IPS-20b (cell line): ENCODE results near the gene KIR2DL4.
"Not testable (repeated sequence)": the region's sequence is repeated elsewhere in the genome, so short reads cannot be mapped to it uniquely, and the experiment has no call there.

Source experiments
- H3K27ac ChIP-seq: one replicate; pipeline ENCODE4 v1.5.1; 2013; ENCODE audit warnings: low read length
- H3K27me3 ChIP-seq: 2 replicates; pipeline ENCODE4 v1.6.1; 2013; ENCODE audit warnings: mild to moderate bottlenecking, low read length, inconsistent platforms; ENCODE audit not compliant: insufficient read depth
- H3K36me3 ChIP-seq: 2 replicates; pipeline ENCODE4 v1.6.1; 2013; ENCODE audit warnings: low read depth, mild to moderate bottlenecking, inconsistent platforms, low read length, moderate library complexity; ENCODE audit not compliant: insufficient read depth
- H3K4me1 ChIP-seq: 2 replicates; pipeline ENCODE4 v1.6.1; 2013; ENCODE audit warnings: mild to moderate bottlenecking, control low read depth, inconsistent platforms, low read length, moderate library complexity; ENCODE audit not compliant: insufficient read depth
- H3K4me3 ChIP-seq: 2 replicates; pipeline ENCODE4 v1.5.1; 2013; ENCODE audit warnings: mild to moderate bottlenecking, low read length, inconsistent platforms
- H3K9ac ChIP-seq: 2 replicates; pipeline ENCODE4 v1.6.1; 2013; ENCODE audit warnings: low read depth, mild to moderate bottlenecking, inconsistent platforms, low read length, moderate library complexity
- H3K9me3 ChIP-seq: 2 replicates; pipeline ENCODE4 v1.6.1; 2013; ENCODE audit warnings: mild to moderate bottlenecking, low read depth, low read length, inconsistent platforms; ENCODE audit not compliant: insufficient read depth

The KIR2DL4 gene

DNA sequence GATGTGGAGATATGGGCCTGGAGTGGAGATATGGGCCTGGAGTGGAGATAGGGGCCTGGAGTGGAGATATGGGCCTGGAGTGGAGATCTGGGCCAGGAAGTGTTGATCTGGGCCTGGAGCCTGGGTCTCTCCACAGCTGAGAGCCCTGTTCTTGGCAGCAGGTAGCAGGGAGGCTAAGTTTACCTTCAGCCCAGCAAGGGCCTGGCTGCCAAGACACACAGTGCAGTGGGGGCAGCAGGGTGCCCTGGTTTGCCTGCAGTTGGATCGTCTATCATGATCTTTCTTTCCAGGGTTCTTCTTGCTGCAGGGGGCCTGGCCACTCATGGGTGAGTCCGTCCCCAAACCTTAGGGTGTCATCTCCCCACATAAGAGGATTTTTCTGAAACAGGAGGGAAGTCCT is 47.5 kb downstream of the KIR2DL4 start:
- H3K4me3 ChIP-seq: no peak overlapping the region
- H3K27me3 ChIP-seq: no peaks in the 10 kb centered on the region
- peaks cover 81% of the 10 kb centered on the region for H3K9me3 ChIP-seq
- H3K36me3 ChIP-seq: no peaks in the 10 kb centered on the region
- no peaks in the 10 kb centered on the region for H3K4me1 ChIP-seq
- no peak overlapping the region for H3K27ac ChIP-seq
- no peak overlapping the region for H3K9ac ChIP-seq

DNA sequence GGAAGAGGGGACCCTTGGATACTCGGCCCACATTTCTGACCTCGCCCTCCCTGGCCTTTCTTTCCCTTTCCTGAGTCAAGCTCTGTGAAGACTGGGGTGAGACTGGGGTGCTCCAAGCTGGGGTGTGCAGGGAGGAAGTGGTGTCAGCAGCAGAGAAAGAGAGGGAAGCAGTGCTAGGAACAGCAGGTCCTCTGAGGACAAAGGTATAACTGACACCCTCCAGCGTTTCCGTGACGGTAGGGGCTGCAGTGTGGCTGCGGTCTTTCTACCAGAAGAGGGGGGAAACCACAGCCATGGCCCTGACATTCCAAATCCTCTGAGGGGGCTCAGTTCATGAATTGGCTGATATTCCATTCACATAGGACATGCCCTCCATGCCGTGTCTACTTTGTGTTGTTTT is 47.9 kb downstream of the KIR2DL4 start:
- H3K9me3 ChIP-seq: peaks cover 81% of the 10 kb centered on the region
- H3K4me3 ChIP-seq: no peak overlapping the region
- no peak overlapping the region for H3K9ac ChIP-seq
- no peaks in the 10 kb centered on the region for H3K27me3 ChIP-seq
- H3K36me3 ChIP-seq: no peaks in the 10 kb centered on the region
- no peak overlapping the region for H3K27ac ChIP-seq
- no peaks in the 10 kb centered on the region for H3K4me1 ChIP-seq

- H3K4me3 ChIP-seq, H3K27ac ChIP-seq, H3K27me3 ChIP-seq, H3K4me1 ChIP-seq, H3K36me3 ChIP-seq, H3K9ac ChIP-seq: not testable (repeated sequence)
- H3K9me3 ChIP-seq: peaks cover 74% of the 10 kb centered on the region
Observed at GRCh38 chr19:54855241-54855640, 51.8 kb downstream of the KIR2DL4 start.

DNA sequence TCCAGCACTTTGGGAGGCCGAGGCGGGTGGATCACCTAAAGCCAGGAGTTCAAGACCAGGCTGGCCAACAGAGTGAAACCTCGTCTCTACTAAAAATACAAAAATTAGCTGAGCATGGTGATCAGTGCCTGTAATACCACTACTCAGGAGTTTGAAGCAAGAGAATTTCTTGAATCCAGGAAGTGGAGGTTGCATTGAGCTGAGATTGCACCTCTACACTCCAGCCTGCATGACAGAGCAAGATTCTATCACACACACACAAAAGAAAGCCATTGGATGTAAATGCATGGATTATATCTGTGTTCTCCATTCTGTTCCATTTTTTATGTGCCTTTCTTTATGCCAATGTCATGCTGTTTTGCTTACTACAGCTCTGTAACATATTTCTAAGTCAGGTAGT is 55.1 kb downstream of the KIR2DL4 start:
- H3K4me3 ChIP-seq, H3K27me3 ChIP-seq, H3K27ac ChIP-seq, H3K4me1 ChIP-seq, H3K36me3 ChIP-seq, H3K9ac ChIP-seq: not testable (repeated sequence)
- peaks cover 51% of the 10 kb centered on the region for H3K9me3 ChIP-seq

DNA sequence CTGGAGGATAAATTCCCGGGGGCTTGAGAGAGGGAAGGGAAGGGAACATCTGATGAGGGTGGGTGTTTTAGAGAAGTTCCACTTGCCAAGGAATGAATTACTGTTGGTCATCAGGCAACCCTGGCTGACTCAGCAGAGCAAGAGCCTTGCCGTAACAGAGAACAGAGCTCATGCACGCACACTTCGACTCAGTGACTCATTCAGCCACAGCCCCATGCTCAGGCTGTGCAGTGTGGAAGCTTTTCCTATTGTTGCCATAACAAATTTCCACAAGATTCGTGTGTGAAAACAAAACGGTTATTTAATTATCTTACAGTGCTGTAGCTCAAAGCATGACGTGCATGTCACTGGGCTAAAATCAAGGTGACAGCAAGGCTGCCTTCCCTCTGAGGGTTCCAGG is 56.0 kb downstream of the KIR2DL4 start:
- not testable (repeated sequence) for H3K36me3 ChIP-seq, H3K4me1 ChIP-seq, H3K27me3 ChIP-seq, H3K9ac ChIP-seq, H3K4me3 ChIP-seq, H3K27ac ChIP-seq
- peaks cover 41% of the 10 kb centered on the region for H3K9me3 ChIP-seq

GRCh38 chr19:54863459-54863858 is 60.0 kb downstream of the KIR2DL4 start:
- not testable (repeated sequence) for H3K9ac ChIP-seq, H3K4me3 ChIP-seq, H3K36me3 ChIP-seq, H3K4me1 ChIP-seq, H3K27ac ChIP-seq, H3K27me3 ChIP-seq
- H3K9me3 ChIP-seq: peaks cover 31% of the 10 kb centered on the region; the same call in 1 of the 2 replicates
